Measurements from ENCODE around the gene CCDC88C.
"Not testable (repeated sequence)": the region's sequence is repeated elsewhere in the genome, so short reads cannot be mapped to it uniquely, and the experiment has no call there.

The CCDC88C gene

GRCh38 chr14:91245616-91246015 is 172.0 kb downstream of the CCDC88C start:
- H3K79me2 ChIP-seq (ENCODE audit: control insufficient read depth, insufficient read depth, low read length) = not testable (repeated sequence)
- no CpG with 5 or more reads among the region's 8 CpGs for WGBS (ENCODE audit: extremely low coverage, insufficient coverage, low lambda C conversion rate)

GRCh38 chr14:91245029-91245428 is 172.6 kb downstream of the CCDC88C start:
- no peak overlapping the region for H3K23ac ChIP-seq (ENCODE audit: low read length)
- no peaks in the 10 kb centered on the region for H3K36me3 ChIP-seq (ENCODE audit: control insufficient read depth, insufficient read depth, low read length)
- H2BK15ac ChIP-seq (replicated peaks; ENCODE audit: low read depth) = no peak overlapping the region
- no peaks in the 10 kb centered on the region for H3K27me3 ChIP-seq (ENCODE audit: insufficient read depth, low read length, poor library complexity)
- no peak overlapping the region for H3K18ac ChIP-seq (ENCODE audit: low read length)
- H4K5ac ChIP-seq (ENCODE audit: low read length) = no peak overlapping the region
- no peaks in the 10 kb centered on the region for H3K4me1 ChIP-seq (ENCODE audit: control insufficient read depth, low read depth, low read length)
- H3K4ac ChIP-seq (ENCODE audit: low read depth, low read length) = no peak overlapping the region
- H3K4me3 ChIP-seq (ENCODE audit: low read length) = no peak overlapping the region
- no peak overlapping the region for H3K27ac ChIP-seq (ENCODE audit: low read depth, low read length)
- H2BK5ac ChIP-seq (ENCODE audit: low read length) = no peak overlapping the region
- H2BK120ac ChIP-seq (ENCODE audit: low read depth, low read length) = no peak overlapping the region
- no peak overlapping the region for H2AK5ac ChIP-seq (ENCODE audit: low read length)
- no peak overlapping the region for H4K8ac ChIP-seq (ENCODE audit: low read depth, low read length)
- H3K79me1 ChIP-seq (ENCODE audit: low read length) = no peaks in the 10 kb centered on the region
- DNase-seq = no peak
- no peak overlapping the region for H3K56ac ChIP-seq (ENCODE audit: low read length)
- no CpG with 5 or more reads among the region's 9 CpGs for WGBS (ENCODE audit: extremely low coverage, insufficient coverage, low lambda C conversion rate)
- no peak overlapping the region for H3K9ac ChIP-seq (ENCODE audit: low read length)
- no peak overlapping the region for H3K4me2 ChIP-seq (ENCODE audit: low read length)
- H3K79me2 ChIP-seq (ENCODE audit: control insufficient read depth, insufficient read depth, low read length) = no peaks in the 10 kb centered on the region

More at GRCh38 chr14:91245616-91246015, 172.0 kb downstream of the CCDC88C start:
- not testable (repeated sequence) for H2BK120ac ChIP-seq (ENCODE audit: low read depth, low read length); H4K5ac ChIP-seq (ENCODE audit: low read length); H3K4me1 ChIP-seq (ENCODE audit: control insufficient read depth, low read depth, low read length); H2BK15ac ChIP-seq (replicated peaks; ENCODE audit: low read depth); H3K9ac ChIP-seq (ENCODE audit: low read length); H4K8ac ChIP-seq (ENCODE audit: low read depth, low read length); H2BK5ac ChIP-seq (ENCODE audit: low read length); H3K79me1 ChIP-seq (ENCODE audit: low read length); H3K27me3 ChIP-seq (ENCODE audit: insufficient read depth, low read length, poor library complexity); H3K36me3 ChIP-seq (ENCODE audit: control insufficient read depth, insufficient read depth, low read length); H3K27ac ChIP-seq (ENCODE audit: low read depth, low read length); H3K56ac ChIP-seq (ENCODE audit: low read length); H3K4me2 ChIP-seq (ENCODE audit: low read length); H3K4ac ChIP-seq (ENCODE audit: low read depth, low read length); H3K4me3 ChIP-seq (ENCODE audit: low read length); DNase-seq; H3K18ac ChIP-seq (ENCODE audit: low read length); H2AK5ac ChIP-seq (ENCODE audit: low read length)
- H3K23ac ChIP-seq (ENCODE audit: low read length) = peak overlapping the region; percentile 66

GRCh38 chr14:91244501-91244901 is 173.1 kb downstream of the CCDC88C start, which contains the start of gene GPR68:
Gene GPR68, minus strand, starts transcription at chr14:91244704. Its CDS starts 9,654 bp downstream, at chr14:91235050.
- no peak for DNase-seq
- H3K4me1 ChIP-seq (ENCODE audit: control insufficient read depth, low read depth, low read length) = no peaks in the 10 kb centered on the region
- no peak within 1 kb of the TSS for H3K4me2 ChIP-seq (ENCODE audit: low read length)
- no peak within 1 kb of the TSS for H2BK15ac ChIP-seq (replicated peaks; ENCODE audit: low read depth)
- WGBS (ENCODE audit: extremely low coverage, insufficient coverage, low lambda C conversion rate) = no CpG with 5 or more reads among the region's 12 CpGs
- H2BK5ac ChIP-seq (ENCODE audit: low read length) = no peak within 1 kb of the TSS
- H2AK5ac ChIP-seq (ENCODE audit: low read length) = no peak within 1 kb of the TSS
- H3K18ac ChIP-seq (ENCODE audit: low read length) = no peak within 1 kb of the TSS
- no peaks in the 10 kb centered on the region for H3K27me3 ChIP-seq (ENCODE audit: insufficient read depth, low read length, poor library complexity)
- peak within 1 kb of the TSS; percentile 66 for H3K23ac ChIP-seq (ENCODE audit: low read length)
- H3K79me2 ChIP-seq (ENCODE audit: control insufficient read depth, insufficient read depth, low read length) = no peaks in the 10 kb centered on the region
- no peak within 1 kb of the TSS for H2BK120ac ChIP-seq (ENCODE audit: low read depth, low read length)
- no peak within 1 kb of the TSS for H3K27ac ChIP-seq (ENCODE audit: low read depth, low read length)
- H3K36me3 ChIP-seq (ENCODE audit: control insufficient read depth, insufficient read depth, low read length) = no peaks in the 10 kb centered on the region
- H3K4ac ChIP-seq (ENCODE audit: low read depth, low read length) = no peak within 1 kb of the TSS
- no peak within 1 kb of the TSS for H3K56ac ChIP-seq (ENCODE audit: low read length)
- H3K9ac ChIP-seq (ENCODE audit: low read length) = no peak within 1 kb of the TSS
- no peak within 1 kb of the TSS for H3K4me3 ChIP-seq (ENCODE audit: low read length)
- H4K8ac ChIP-seq (ENCODE audit: low read depth, low read length) = no peak within 1 kb of the TSS
- no peak within 1 kb of the TSS for H4K5ac ChIP-seq (ENCODE audit: low read length)
- no peaks in the 10 kb centered on the region for H3K79me1 ChIP-seq (ENCODE audit: low read length)

- H3K36me3 ChIP-seq (ENCODE audit: control insufficient read depth, insufficient read depth, low read length) = no peaks in the 10 kb centered on the region
- H3K23ac ChIP-seq (ENCODE audit: low read length) = no peak overlapping the region
- H2BK120ac ChIP-seq (ENCODE audit: low read depth, low read length) = no peak overlapping the region
- no peaks in the 10 kb centered on the region for H3K4me1 ChIP-seq (ENCODE audit: control insufficient read depth, low read depth, low read length)
- H4K8ac ChIP-seq (ENCODE audit: low read depth, low read length) = no peak overlapping the region
- H3K9ac ChIP-seq (ENCODE audit: low read length) = no peak overlapping the region
- no peak overlapping the region for H2BK15ac ChIP-seq (replicated peaks; ENCODE audit: low read depth)
- H2AK5ac ChIP-seq (ENCODE audit: low read length) = no peak overlapping the region
- no CpG with 5 or more reads among the region's 6 CpGs for WGBS (ENCODE audit: extremely low coverage, insufficient coverage, low lambda C conversion rate)
- H4K5ac ChIP-seq (ENCODE audit: low read length) = no peak overlapping the region
- no peak overlapping the region for H3K4me2 ChIP-seq (ENCODE audit: low read length)
- no peak overlapping the region for H2BK5ac ChIP-seq (ENCODE audit: low read length)
- DNase-seq = no peak
- no peak overlapping the region for H3K4ac ChIP-seq (ENCODE audit: low read depth, low read length)
- H3K27ac ChIP-seq (ENCODE audit: low read depth, low read length) = no peak overlapping the region
- H3K4me3 ChIP-seq (ENCODE audit: low read length) = no peak overlapping the region
- H3K27me3 ChIP-seq (ENCODE audit: insufficient read depth, low read length, poor library complexity) = no peaks in the 10 kb centered on the region
- H3K56ac ChIP-seq (ENCODE audit: low read length) = no peak overlapping the region
- no peaks in the 10 kb centered on the region for H3K79me2 ChIP-seq (ENCODE audit: control insufficient read depth, insufficient read depth, low read length)
- H3K79me1 ChIP-seq (ENCODE audit: low read length) = no peaks in the 10 kb centered on the region
- H3K18ac ChIP-seq (ENCODE audit: low read length) = no peak overlapping the region
Measured at GRCh38 chr14:91243074-91243471, 174.5 kb downstream of the CCDC88C start.

- Histone ChIP-seq H2BK120ac (ENCODE audit: low read depth, low read length) (no peak overlapping the region), H3K79me1 (ENCODE audit: low read length) (no peaks in the 10 kb centered on the region), H2BK15ac (replicated peaks; ENCODE audit: low read depth) (no peak overlapping the region), H3K27me3 (ENCODE audit: insufficient read depth, low read length, poor library complexity) (no peaks in the 10 kb centered on the region), H4K5ac (ENCODE audit: low read length) (no peak overlapping the region), H3K56ac (ENCODE audit: low read length) (no peak overlapping the region), H4K8ac (ENCODE audit: low read depth, low read length) (no peak overlapping the region), H2BK5ac (ENCODE audit: low read length) (no peak overlapping the region), H3K4me2 (ENCODE audit: low read length) (no peak overlapping the region), H3K4me3 (ENCODE audit: low read length) (no peak overlapping the region), H3K79me2 (ENCODE audit: control insufficient read depth, insufficient read depth, low read length) (no peaks in the 10 kb centered on the region), H3K18ac (ENCODE audit: low read length) (no peak overlapping the region), H3K9ac (ENCODE audit: low read length) (no peak overlapping the region), H3K4me1 (ENCODE audit: control insufficient read depth, low read depth, low read length) (no peaks in the 10 kb centered on the region), H2AK5ac (ENCODE audit: low read length) (no peak overlapping the region), H3K23ac (ENCODE audit: low read length) (no peak overlapping the region), H3K27ac (ENCODE audit: low read depth, low read length) (no peak overlapping the region), H3K4ac (ENCODE audit: low read depth, low read length) (no peak overlapping the region), H3K36me3 (ENCODE audit: control insufficient read depth, insufficient read depth, low read length) (no peaks in the 10 kb centered on the region)
- WGBS (ENCODE audit: extremely low coverage, insufficient coverage, low lambda C conversion rate) = no CpG with 5 or more reads among the region's 4 CpGs
- DNase-seq = no peak
Measured at GRCh38 chr14:91242635-91243034, 175.0 kb downstream of the CCDC88C start.

GRCh38 chr14:91241863-91242262 is 175.8 kb downstream of the CCDC88C start:
- no peaks in the 10 kb centered on the region for H3K79me2 ChIP-seq (ENCODE audit: control insufficient read depth, insufficient read depth, low read length)
- no peak overlapping the region for H3K4me2 ChIP-seq (ENCODE audit: low read length)
- H3K27me3 ChIP-seq (ENCODE audit: insufficient read depth, low read length, poor library complexity) = no peaks in the 10 kb centered on the region
- no peak overlapping the region for H3K18ac ChIP-seq (ENCODE audit: low read length)
- no peaks in the 10 kb centered on the region for H3K36me3 ChIP-seq (ENCODE audit: control insufficient read depth, insufficient read depth, low read length)
- H3K4me3 ChIP-seq (ENCODE audit: low read length) = no peak overlapping the region
- H3K4ac ChIP-seq (ENCODE audit: low read depth, low read length) = no peak overlapping the region
- H3K23ac ChIP-seq (ENCODE audit: low read length) = no peak overlapping the region
- no peaks in the 10 kb centered on the region for H3K79me1 ChIP-seq (ENCODE audit: low read length)
- H2BK15ac ChIP-seq (replicated peaks; ENCODE audit: low read depth) = no peak overlapping the region
- no peak overlapping the region for H2BK120ac ChIP-seq (ENCODE audit: low read depth, low read length)
- no peak overlapping the region for H2BK5ac ChIP-seq (ENCODE audit: low read length)
- H4K8ac ChIP-seq (ENCODE audit: low read depth, low read length) = no peak overlapping the region
- H3K4me1 ChIP-seq (ENCODE audit: control insufficient read depth, low read depth, low read length) = no peaks in the 10 kb centered on the region
- no peak overlapping the region for H4K5ac ChIP-seq (ENCODE audit: low read length)
- DNase-seq = no peak
- H3K27ac ChIP-seq (ENCODE audit: low read depth, low read length) = no peak overlapping the region
- H3K9ac ChIP-seq (ENCODE audit: low read length) = no peak overlapping the region
- H3K56ac ChIP-seq (ENCODE audit: low read length) = no peak overlapping the region
- no CpG with 5 or more reads among the region's 7 CpGs for WGBS (ENCODE audit: extremely low coverage, insufficient coverage, low lambda C conversion rate)
- H2AK5ac ChIP-seq (ENCODE audit: low read length) = no peak overlapping the region
